Activated CD4-positive, alpha-beta memory T cell treated with anti-CD3 and anti-CD28 coated beads, Interleukin-2, amount 10 ng/mL, durations not matched to agents 7 days and 5 days (primary cell): Measurements from ENCODE around the gene SEMA3B. TPM values are rescaled to one million over a fixed set of nuclear protein-coding genes. Genes with fewer than 3 reads are reported as not detected.
"Not testable (repeated sequence)": the region's sequence is repeated elsewhere in the genome, so short reads cannot be mapped to it uniquely, and the experiment has no call there.

Experiments used
- CTCF ChIA-PET: fragments of 350-600 bp; sonication (Branson Sonifier 250); formaldehyde crosslinking; loops from one replicate; lab custom pipeline; 2021; ENCODE audit warnings: antibody characterized with exemption, inconsistent platforms; lab: Charles Lee
- POLR2A ChIA-PET: fragments of 350-600 bp; sonication (Branson Sonifier 250); formaldehyde crosslinking; loops from one replicate; lab custom pipeline; 2021; ENCODE audit warnings: antibody characterized with exemption; lab: Charles Lee
- DNase-seq: peaks from one replicate; pipeline ENCODE4 v3.0.0-alpha.2; 2020
- H3K27ac Mint-ChIP-seq: one replicate; pipeline ENCODE4 v1.8.0; 2021; ENCODE audit warnings: mild to moderate bottlenecking, mixed read lengths
- H3K27me3 Mint-ChIP-seq: one replicate; pipeline ENCODE4 v1.8.0; 2021; ENCODE audit warnings: mixed read lengths
- H3K36me3 Mint-ChIP-seq: one replicate; pipeline ENCODE4 v1.8.0; 2021; ENCODE audit warnings: low read depth, mixed read lengths
- H3K4me1 Mint-ChIP-seq: one replicate; pipeline ENCODE4 v1.8.0; 2021; ENCODE audit warnings: mixed read lengths
- H3K4me3 Mint-ChIP-seq: one replicate; pipeline ENCODE4 v1.8.0; 2021; ENCODE audit warnings: mild to moderate bottlenecking, mixed read lengths
- H3K9me3 Mint-ChIP-seq: one replicate; pipeline ENCODE4 v1.8.0; 2021; ENCODE audit warnings: mixed read lengths
- total RNA-seq, 2 experiments: library from RNA; stranded (reverse); gene quantifications; one replicate each; pipeline ENCODE4 v1.2.3, GENCODE V29; 2021

The SEMA3B gene
- total RNA-seq, 2 experiments from 2014 or later, result 0.38 to 0.55 TPM

DNA sequence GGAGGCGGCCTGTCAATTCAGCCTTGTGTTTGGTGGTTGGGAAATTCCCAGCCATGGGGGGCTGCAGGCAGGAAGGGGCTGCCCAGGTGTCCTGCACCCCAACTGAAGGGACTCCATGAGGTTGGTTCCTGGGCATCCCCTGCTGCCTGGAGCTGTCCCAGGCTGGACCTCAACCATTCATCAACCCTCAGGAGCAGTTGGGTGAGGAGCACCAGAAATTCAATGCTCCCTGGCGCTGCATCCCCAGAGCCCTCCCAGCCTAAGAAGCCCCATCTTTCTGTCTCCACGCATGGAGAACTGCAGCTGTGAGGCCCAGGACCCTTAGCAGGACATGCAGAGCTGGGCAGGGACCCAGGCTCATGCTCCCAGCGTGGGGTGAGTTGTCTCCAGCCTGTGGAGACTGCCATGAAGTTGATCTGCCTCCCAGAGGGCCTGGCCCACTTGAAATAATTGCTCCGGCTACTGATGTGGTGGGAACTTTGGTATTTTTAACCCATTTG is 8.0 kb upstream of the SEMA3B start:
- Mint-ChIP-seq H3K36me3 (peaks cover 39% of the 10 kb centered on the region), H3K27me3 (peaks cover 3% of the 10 kb centered on the region), H3K4me1 (peaks cover 12% of the 10 kb centered on the region), H3K4me3 (no peak overlapping the region), H3K9me3 (no peaks in the 10 kb centered on the region), H3K27ac (no peak overlapping the region)
- POLR2A ChIA-PET, result interaction anchor here (0.8 to 1.8 kb wide), 3 partner anchors 14 to 45 kb away, joined by 3 to 10 read pairs (median 3); no protein-coding TSS in a partner anchor
- no peak for DNase-seq
- CTCF ChIA-PET, result interaction anchor here (1.3 to 1.5 kb wide), 3 partner anchors 10 to 63 kb away, joined by 4 to 8 read pairs (median 5); no protein-coding TSS in a partner anchor

DNA sequence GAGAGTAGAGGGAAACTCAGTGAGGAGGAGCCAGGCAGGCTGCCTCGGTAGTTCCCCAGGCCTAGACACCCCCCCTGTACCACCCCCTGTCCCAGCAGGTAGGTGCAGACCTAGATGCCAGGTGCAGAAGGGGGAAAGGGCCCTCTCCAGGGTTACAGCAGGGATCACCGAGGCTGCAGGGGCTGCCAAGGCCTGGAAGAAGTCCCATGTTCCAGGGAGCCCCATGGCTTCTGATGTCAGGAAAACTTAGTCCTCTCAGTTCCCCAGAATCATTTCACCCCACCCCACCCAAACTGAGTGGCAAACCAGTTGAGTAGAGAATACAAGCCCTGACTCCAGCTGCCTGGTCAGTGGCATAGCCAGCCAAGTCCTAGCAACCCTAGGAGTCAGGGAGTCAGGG is 7.4 kb upstream of the SEMA3B start:
- DNase-seq, result no peak
- peaks cover 6% of the 10 kb centered on the region for H3K27me3 Mint-ChIP-seq
- ChIA-PET CTCF (interaction anchor here (1.3 to 1.5 kb wide), 2 partner anchors 10 to 15 kb away, joined by 5 to 8 read pairs; no protein-coding TSS in a partner anchor), POLR2A (interaction anchor here (0.8 kb wide), 2 partner anchors 32 to 44 kb away, joined by 3 read pairs; no protein-coding TSS in a partner anchor)
- peaks cover 34% of the 10 kb centered on the region for H3K36me3 Mint-ChIP-seq
- H3K9me3 Mint-ChIP-seq, result no peaks in the 10 kb centered on the region
- H3K4me3 Mint-ChIP-seq, result no peak overlapping the region
- no peak overlapping the region for H3K27ac Mint-ChIP-seq
- peaks cover 12% of the 10 kb centered on the region for H3K4me1 Mint-ChIP-seq

DNA sequence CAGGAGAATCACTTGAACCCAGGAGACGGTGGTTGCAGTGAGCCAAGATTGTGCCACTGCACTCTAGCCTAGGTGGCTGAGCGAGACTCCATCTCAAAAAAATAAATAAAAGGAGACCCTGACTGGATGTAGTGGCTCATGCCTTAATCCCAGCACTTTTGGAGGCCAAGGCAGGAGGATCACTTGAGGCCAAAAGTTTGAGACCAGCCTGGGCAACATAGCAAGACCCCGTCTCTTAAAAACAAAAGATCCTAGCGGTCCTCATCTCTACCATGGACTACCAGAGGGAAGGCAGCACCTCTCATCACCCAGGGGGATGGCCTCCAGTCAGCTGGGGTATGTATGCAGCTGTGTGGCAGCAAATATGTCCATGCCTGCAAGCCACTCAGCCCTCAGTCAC is 6.7 kb upstream of the SEMA3B start:
- H3K27me3 Mint-ChIP-seq, H3K27ac Mint-ChIP-seq, POLR2A ChIA-PET, H3K9me3 Mint-ChIP-seq, H3K4me3 Mint-ChIP-seq, DNase-seq: not testable (repeated sequence)
- Mint-ChIP-seq H3K4me1 (peaks cover 10% of the 10 kb centered on the region), H3K36me3 (peaks cover 27% of the 10 kb centered on the region)
- CTCF ChIA-PET, result interaction anchor here (1.2 to 1.3 kb wide), 2 partner anchors 16 kb away, joined by 4 to 5 read pairs; no protein-coding TSS in a partner anchor

DNA sequence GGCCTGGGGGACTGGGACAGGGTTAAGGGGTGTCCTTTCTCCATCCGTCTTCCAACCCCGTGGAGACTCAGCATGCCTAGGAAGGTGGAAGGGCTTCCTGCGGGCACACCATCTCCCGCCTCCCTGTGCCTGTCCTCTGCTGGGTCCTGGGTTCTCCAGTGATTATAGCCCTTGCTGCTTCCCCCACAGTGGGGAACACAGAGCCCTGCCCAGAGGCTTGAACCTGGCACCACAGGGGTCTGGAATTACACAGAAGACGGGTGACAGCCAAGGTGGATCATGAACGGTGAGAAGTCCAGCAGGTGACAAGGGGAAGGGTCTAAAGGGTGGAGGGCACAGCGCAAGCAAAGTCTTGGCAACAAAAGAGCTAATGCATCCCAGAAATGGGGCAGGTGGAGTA is 6.2 kb upstream of the SEMA3B start:
- H3K27ac Mint-ChIP-seq, result no peak overlapping the region
- ChIA-PET POLR2A (interaction anchor here (0.9 kb wide), 1 partner anchor 16 kb away, joined by 4 read pairs; no protein-coding TSS in a partner anchor), CTCF (interaction anchor here (0.7 to 2.1 kb wide), 6 partner anchors 14 to 591 kb away, joined by 3 to 12 read pairs (median 4); no protein-coding TSS in a partner anchor)
- no peak overlapping the region for H3K4me3 Mint-ChIP-seq
- H3K9me3 Mint-ChIP-seq, result no peaks in the 10 kb centered on the region
- peaks cover 10% of the 10 kb centered on the region for H3K27me3 Mint-ChIP-seq
- no peak for DNase-seq
- peaks cover 8% of the 10 kb centered on the region for H3K4me1 Mint-ChIP-seq
- peaks cover 21% of the 10 kb centered on the region for H3K36me3 Mint-ChIP-seq

DNA sequence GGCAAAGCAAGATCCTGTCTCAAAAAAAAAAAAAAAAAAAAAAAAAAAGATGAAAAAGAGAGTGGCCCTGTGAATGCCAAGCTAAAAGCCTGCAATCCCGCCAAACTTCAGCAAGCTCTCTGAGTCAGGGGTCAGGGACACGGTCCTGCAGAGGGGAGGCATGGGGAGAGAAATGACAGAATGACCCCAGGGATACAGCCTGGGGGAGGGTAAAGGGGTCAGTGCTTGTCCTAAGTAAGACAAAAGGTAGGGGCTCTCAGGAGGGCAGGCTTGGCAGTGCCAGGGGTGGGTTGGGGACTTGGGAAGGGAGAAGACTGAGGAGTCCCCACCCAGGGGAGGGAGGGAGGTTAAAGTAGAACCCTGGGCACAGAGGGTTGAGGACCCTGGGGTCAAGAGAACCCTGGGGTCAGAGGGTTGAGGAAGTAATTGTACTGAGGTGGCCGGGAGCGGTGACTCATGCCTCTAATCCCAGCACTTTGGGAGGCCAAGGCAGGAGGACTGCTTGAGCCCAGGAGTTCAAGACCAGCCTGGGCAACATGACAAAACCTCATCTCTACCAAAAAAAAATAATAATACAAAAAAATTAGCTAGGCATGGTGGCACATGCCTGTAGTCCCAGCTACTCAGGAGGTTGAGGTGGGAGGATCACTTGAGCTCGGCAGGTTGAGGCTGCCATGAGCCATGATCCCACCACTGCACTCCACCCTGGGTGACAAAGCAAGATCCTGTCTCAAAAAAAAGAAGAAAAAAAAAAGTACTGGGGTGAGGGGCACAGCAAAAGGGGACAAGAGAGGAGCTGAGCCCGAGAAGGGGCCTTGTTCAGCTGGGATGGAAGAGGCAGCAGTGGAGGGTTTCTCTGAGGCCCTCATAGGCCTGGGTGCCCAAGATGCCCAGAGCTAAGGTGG is 5.2 kb upstream of the SEMA3B start:
- no peak for DNase-seq
- CTCF ChIA-PET, result interaction anchor here (0.7 to 2.1 kb wide), 7 partner anchors 15 to 591 kb away, joined by 3 to 12 read pairs (median 4); no protein-coding TSS in a partner anchor
- POLR2A ChIA-PET, result interaction anchor here (0.7 to 1.9 kb wide), 7 partner anchors 8 to 69 kb away, joined by 3 to 4 read pairs (median 4); no protein-coding TSS in a partner anchor
- H3K27ac Mint-ChIP-seq, result no peak overlapping the region
- no peaks in the 10 kb centered on the region for H3K9me3 Mint-ChIP-seq
- H3K36me3 Mint-ChIP-seq, result peaks cover 12% of the 10 kb centered on the region
- peaks cover 20% of the 10 kb centered on the region for H3K27me3 Mint-ChIP-seq
- H3K4me1 Mint-ChIP-seq, result peaks cover 8% of the 10 kb centered on the region
- no peak overlapping the region for H3K4me3 Mint-ChIP-seq

DNA sequence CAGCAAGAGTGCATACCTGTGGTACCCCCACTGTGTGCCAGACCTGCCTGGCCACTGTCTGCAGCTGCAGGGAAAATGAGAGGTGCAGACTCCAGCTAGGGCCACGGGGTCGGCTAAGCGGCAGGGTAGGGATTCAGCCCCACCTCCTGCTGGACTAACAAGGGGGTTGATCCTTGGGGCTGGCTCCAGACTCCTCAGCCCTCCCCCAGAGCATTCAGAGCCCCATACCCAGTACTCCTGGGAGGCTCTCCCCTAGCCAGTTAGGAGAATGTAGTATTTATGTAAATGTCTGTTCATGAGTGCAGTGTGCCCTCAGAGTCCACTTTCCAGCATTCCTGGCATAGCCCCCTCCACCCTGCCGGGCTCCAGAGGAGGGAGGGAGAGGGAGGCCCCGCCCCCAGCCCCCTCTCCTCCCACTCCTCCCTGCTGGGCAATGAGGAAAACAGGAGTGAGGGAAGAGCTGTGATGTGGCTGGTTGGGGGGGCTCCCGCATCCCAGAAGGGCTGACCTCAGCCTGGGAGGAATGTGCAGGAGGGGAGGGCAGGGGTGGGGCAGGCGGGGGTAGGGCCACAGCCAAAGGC is 4.5 kb upstream of the SEMA3B start:
- Mint-ChIP-seq H3K4me3 (no peak overlapping the region), H3K9me3 (no peaks in the 10 kb centered on the region), H3K4me1 (peaks cover 7% of the 10 kb centered on the region), H3K27me3 (peaks cover 21% of the 10 kb centered on the region), H3K36me3 (peaks cover 4% of the 10 kb centered on the region), H3K27ac (no peak overlapping the region)
- ChIA-PET CTCF (interaction anchor here (1.2 to 2.1 kb wide), 3 partner anchors 15 to 37 kb away, joined by 6 to 12 read pairs (median 9); no protein-coding TSS in a partner anchor), POLR2A (interaction anchor here (0.7 to 1.9 kb wide), 6 partner anchors 9 to 70 kb away, joined by 3 to 4 read pairs (median 4); no protein-coding TSS in a partner anchor)
- DNase-seq, result no peak

DNA sequence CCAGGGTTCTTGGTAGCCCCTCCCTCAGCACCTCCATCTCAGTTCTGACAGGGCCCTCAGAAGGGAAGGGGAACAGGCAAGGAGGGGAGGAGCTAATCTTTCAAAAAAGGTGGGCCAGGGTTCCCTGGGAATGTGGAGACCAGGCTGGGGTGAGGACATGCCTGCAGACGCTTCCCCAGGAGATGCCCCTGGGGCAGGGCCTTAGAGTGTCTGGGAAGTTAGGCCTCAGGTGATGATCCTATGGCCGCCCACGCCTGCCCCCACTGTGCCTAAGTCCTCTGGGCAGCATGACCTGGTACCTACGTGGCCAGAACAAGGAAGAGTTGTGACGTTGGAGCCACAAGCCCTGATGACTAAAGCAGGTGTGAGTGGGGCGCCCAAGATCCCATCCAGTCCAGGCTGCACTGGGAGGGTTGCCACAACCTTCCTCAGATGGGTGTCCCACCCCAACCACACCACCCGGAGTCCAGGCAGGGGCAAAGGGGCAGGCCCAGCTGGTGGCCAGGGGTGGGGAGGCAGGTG is 3.9 kb upstream of the SEMA3B start:
- Mint-ChIP-seq H3K9me3 (no peaks in the 10 kb centered on the region), H3K36me3 (no peaks in the 10 kb centered on the region), H3K4me1 (peaks cover 3% of the 10 kb centered on the region), H3K27ac (no peak overlapping the region), H3K27me3 (peaks cover 21% of the 10 kb centered on the region), H3K4me3 (no peak overlapping the region)
- DNase-seq, result no peak
- CTCF ChIA-PET, result interaction anchor here (2.1 kb wide), 1 partner anchor 38 kb away, joined by 12 read pairs; no protein-coding TSS in a partner anchor
- POLR2A ChIA-PET, result interaction anchor here (1.4 to 1.9 kb wide), 3 partner anchors 18 to 71 kb away, joined by 3 to 4 read pairs (median 4); no protein-coding TSS in a partner anchor

DNA sequence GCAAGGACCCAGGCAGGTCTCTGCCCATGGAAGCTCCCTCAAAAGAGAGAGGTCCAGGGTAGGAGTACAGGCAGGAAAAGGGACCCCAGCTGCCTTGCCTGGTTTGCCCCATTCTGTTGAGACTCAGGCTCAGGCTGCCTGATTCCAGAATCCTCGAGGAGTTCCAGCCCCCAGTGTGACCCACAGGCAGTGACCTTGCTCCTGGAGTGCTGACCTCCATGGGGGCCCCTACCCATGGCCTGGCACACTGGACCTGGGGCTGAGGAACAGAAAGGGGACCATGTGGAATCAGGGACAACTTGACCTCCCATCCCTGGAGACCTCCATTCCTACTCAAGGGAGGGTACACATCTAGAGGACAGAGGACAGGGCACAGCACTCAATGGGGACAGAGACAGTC is 3.4 kb upstream of the SEMA3B start:
- no peak overlapping the region for H3K27ac Mint-ChIP-seq
- no peak overlapping the region for H3K4me3 Mint-ChIP-seq
- ChIA-PET POLR2A (interaction anchor here (1.9 kb wide), 2 partner anchors 18 to 71 kb away, joined by 4 to 6 read pairs; no protein-coding TSS in a partner anchor), CTCF (interaction anchor here (0.8 to 1.7 kb wide), 3 partner anchors 19 to 146 kb away, joined by 4 to 7 read pairs (median 4); no protein-coding TSS in a partner anchor)
- no peak for DNase-seq
- H3K9me3 Mint-ChIP-seq, result no peaks in the 10 kb centered on the region
- H3K27me3 Mint-ChIP-seq, result peaks cover 21% of the 10 kb centered on the region
- peaks cover under 1% of the 10 kb centered on the region for H3K4me1 Mint-ChIP-seq
- H3K36me3 Mint-ChIP-seq, result no peaks in the 10 kb centered on the region

DNA sequence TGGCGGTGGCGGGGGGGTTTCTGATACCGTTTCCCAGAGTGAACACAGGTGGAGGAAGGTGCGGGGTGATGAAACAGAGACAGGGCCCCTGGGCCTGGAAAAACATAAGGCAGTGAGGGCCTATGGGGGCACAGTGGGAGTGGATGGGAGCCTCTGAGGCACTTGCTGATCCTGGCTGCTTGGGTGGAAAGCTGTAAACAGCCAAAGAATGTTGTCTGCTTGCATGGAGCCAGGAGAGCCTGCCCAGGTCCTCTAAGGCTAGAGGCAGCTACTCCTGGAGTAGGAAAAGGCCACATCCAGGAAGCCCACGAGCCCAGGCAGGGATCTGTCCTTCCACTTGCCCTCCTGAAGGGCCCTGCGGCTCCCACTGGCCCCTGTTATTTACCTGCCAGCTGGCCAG is 2.9 kb upstream of the SEMA3B start:
- H3K27ac Mint-ChIP-seq, result no peak overlapping the region
- no peaks in the 10 kb centered on the region for H3K9me3 Mint-ChIP-seq
- H3K4me1 Mint-ChIP-seq, result no peaks in the 10 kb centered on the region
- H3K36me3 Mint-ChIP-seq, result no peaks in the 10 kb centered on the region
- no peak overlapping the region for H3K4me3 Mint-ChIP-seq
- POLR2A ChIA-PET, result interaction anchor here (1.9 to 2.1 kb wide), 3 partner anchors 19 to 72 kb away, joined by 4 to 9 read pairs (median 6); partner anchors contain the start of gene GNAI2
- CTCF ChIA-PET, result interaction anchor here (0.8 to 1.7 kb wide), 4 partner anchors 19 to 147 kb away, joined by 3 to 7 read pairs (median 4); no protein-coding TSS in a partner anchor
- no peak for DNase-seq
- peaks cover 21% of the 10 kb centered on the region for H3K27me3 Mint-ChIP-seq

DNA sequence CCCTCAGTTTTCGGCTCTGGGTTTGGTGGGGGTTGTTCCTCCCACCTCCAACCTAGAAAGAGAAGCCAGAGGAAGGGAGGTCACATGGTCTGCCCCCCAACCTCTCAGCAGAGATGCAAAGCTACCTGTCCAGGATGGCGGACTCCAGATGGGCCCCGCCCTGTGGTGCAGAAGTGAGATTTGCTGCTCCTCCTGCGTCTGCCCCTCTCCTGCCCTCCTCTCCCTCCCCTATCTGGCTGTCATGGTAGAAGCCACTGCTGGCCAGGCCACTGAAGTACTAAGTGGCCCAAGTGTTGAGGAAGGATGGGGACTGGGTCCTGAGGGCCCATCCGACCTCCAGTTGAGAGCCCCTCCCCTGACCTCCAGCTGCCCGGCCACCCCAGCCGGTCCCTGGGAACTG is 2.1 kb upstream of the SEMA3B start:
- Mint-ChIP-seq H3K4me3 (no peak overlapping the region), H3K36me3 (no peaks in the 10 kb centered on the region), H3K4me1 (peaks cover 5% of the 10 kb centered on the region), H3K27me3 (peaks cover 21% of the 10 kb centered on the region), H3K9me3 (no peaks in the 10 kb centered on the region), H3K27ac (no peak overlapping the region)
- ChIA-PET CTCF (interaction anchor here (0.9 to 1.7 kb wide), 5 partner anchors 11 to 72 kb away, joined by 3 to 7 read pairs (median 4); no protein-coding TSS in a partner anchor), POLR2A (interaction anchor here (1.1 to 2.1 kb wide), 3 partner anchors 20 to 30 kb away, joined by 3 to 9 read pairs (median 6); partner anchors contain the start of gene GNAI2)
- no peak for DNase-seq

DNA sequence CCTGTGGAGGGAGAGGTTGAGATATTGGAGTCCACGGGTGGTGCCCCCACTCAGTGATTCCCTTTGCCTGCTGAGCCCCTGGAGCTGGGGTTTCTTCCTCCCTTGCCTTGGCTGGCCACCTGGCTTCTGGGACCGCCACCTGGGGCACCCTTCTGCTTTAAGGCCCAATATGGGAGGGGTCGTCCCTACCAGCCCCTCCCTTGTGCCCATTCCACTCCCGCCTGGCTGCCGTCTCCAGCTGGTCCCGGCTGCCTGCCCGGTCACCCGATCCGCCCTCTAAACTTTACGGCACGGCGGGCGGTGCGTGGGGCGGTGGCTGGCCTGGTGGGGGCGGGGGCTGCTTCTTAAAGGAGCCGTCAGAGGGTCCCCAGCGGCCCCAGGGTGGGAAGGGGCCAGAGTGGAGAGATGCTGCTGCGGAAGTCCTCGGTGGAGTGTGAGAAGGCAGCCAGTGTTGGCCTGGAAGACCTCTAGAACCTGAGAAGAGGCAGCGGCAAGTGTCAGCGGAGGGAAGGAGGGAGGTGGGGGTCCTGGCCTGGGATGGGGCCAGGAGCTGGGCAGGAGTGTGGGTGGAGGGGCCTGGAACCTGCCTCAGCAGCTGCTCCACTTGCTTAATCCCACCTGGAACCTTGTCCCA is 1.6 kb upstream of the SEMA3B start:
- DNase-seq, result no peak
- Mint-ChIP-seq H3K27me3 (peaks cover 21% of the 10 kb centered on the region), H3K27ac (no peak overlapping the region), H3K4me3 (no peak overlapping the region), H3K9me3 (no peaks in the 10 kb centered on the region), H3K36me3 (no peaks in the 10 kb centered on the region), H3K4me1 (peaks cover 7% of the 10 kb centered on the region)
- CTCF ChIA-PET, result interaction anchor here (1.2 to 1.7 kb wide), 3 partner anchors 11 to 73 kb away, joined by 3 to 7 read pairs (median 4); no protein-coding TSS in a partner anchor
- POLR2A ChIA-PET, result interaction anchor here (1.1 to 2.1 kb wide), 3 partner anchors 20 to 31 kb away, joined by 3 to 9 read pairs (median 6); partner anchors contain the start of gene GNAI2
